Choroid plexus epithelial cell (primary cell): Measurements from ENCODE around the gene PTPDC1.
"Not testable (repeated sequence)": the region's sequence is repeated elsewhere in the genome, so short reads cannot be mapped to it uniquely, and the experiment has no call there.

Source experiments
- DNase-seq: peaks from one replicate; pipeline ENCODE4 v3.0.0-alpha.2; 2010; ENCODE audit warnings: low read depth
- H3K4me3 ChIP-seq: 2 replicates; pipeline ENCODE4 v1.5.1; 2011; ENCODE audit warnings: low read depth, mild to moderate bottlenecking, control low read depth, low read length, moderate library complexity
- CTCF ChIP-seq: conservative IDR thresholded peaks from 2 replicates; pipeline ENCODE4 v1.5.1; 2011; ENCODE audit warnings: low read depth, mild to moderate bottlenecking, control low read depth, inconsistent platforms, low read length, moderate library complexity

The PTPDC1 gene

GRCh38 chr9:94108584-94108983 lies 24.3 kb downstream of the PTPDC1 start:
- no peak for DNase-seq
- no peak overlapping the region for H3K4me3 ChIP-seq
- no peak for TF ChIP-seq CTCF

DNA sequence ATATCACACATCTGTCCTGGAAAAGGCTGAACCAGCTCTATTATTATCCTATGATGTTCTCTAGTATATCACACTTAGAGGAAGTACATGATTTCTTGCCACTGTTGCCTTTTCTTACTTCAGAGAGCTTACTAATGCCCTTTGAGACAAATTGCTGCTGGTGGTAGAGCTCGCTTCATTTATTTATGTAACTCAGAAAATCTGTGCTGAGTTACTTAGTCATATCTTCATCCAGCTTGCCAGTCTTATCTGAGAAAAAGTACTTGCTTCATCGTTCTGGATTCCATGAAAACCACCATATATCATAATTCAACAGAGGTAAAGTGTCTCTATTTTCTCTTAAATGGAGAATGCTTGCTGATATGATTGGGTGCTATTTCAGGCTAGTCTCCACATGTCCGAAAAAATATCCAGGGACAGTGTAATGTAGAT lies 26.6 kb downstream of the PTPDC1 start:
- peak; percentile 87 for DNase-seq

GRCh38 chr9:94111446-94111845 lies 27.2 kb downstream of the PTPDC1 start:
- peak; percentile 14 for DNase-seq
- H3K4me3 ChIP-seq, result no peak overlapping the region
- no peak for TF ChIP-seq CTCF

More for the DNA sequence above, 26.6 kb downstream of the PTPDC1 start:
- TF ChIP-seq CTCF, result no peak
- H3K4me3 ChIP-seq, result no peak overlapping the region

DNA sequence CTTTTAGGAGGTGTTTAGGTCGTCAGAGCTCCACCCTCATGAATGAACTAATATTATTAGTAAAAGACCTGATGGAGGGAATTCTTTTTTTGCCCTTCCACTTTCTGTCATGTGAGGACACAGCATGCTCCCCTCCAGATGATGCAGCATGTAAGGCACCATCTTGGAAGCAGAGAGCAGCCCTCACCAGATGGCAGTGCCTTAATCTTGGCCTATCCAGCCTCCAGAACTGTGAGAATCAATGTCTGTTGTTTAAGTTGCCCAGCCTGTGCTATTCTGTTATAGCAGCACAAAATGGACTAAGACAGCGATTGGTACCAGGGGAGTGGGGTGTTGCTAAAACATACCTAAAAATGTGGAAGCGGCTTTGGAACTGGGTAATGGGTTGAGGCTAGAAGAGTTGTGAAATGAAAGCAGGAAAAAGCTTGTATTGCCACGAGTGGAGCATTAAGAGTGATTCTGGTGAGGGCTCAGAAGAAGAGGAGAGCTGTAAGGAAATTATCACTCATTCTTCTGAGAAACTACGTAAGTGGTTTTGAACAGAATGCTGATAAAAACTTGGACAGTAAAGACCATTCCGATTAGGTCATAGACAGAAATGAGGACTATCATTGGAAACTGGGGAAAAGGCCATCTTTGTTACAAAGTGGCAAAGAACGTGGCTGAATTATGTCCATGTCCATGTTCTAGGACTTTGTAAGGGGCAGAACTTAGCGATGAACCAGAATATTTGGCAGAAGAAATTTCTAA lies 28.6 kb downstream of the PTPDC1 start:
- H3K4me3 ChIP-seq, result no peak overlapping the region
- no peak for DNase-seq
- TF ChIP-seq CTCF, result no peak

DNA sequence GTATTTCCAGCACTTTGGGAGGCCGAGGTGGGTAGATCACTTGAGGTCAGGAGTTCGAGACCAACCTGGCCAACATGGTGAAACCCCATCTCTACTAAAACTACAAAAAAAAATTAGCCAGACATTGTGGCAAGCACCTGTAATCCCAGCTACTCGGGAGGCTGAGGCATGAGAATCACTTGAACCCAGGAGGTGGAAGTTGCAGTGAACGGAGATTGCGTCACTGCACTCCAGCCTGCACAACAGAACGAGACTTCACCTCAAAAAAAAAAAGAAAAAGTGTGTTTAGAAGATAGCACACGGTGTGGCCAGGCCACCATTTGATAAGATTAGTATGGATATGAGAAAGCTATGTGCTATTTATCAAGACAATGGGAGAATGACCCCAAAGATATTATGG lies 35.8 kb downstream of the PTPDC1 start:
- not testable (repeated sequence) for H3K4me3 ChIP-seq, DNase-seq

DNA sequence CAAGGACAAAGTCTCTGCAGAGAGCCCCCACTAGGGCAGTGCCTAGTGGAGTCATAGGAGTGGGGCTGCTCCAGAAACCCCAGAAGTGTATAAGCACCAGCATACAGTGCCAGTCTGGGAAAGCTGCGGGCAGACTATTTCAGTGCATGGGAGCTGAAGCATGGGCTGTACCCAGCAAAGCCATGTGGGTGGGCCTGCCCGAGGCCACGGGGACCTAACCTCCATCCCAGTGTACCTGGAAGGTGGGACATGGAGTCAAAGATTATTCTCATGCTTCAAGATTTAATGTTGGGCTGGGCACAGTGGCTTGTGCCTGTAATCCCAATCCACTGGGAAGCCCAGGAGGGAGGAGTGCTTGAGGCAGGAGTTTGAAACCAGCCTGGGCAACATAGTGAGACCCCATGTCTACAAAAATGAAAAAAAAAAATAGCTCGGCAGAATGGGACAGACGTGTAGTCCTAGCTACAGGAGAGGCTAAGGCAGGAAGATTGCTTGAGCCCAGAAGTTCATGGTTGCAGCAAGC lies 36.7 kb downstream of the PTPDC1 start:
- no peak for TF ChIP-seq CTCF
- H3K4me3 ChIP-seq, result no peak overlapping the region
- DNase-seq, result no peak

GRCh38 chr9:94126844-94127243 lies 42.6 kb downstream of the PTPDC1 start:
- H3K4me3 ChIP-seq, result no peak overlapping the region
- no peak for DNase-seq
- no peak for TF ChIP-seq CTCF
